GM12878 (cell line): ENCODE measurements around the gene NUDCD3. TPM values are rescaled to one million over a fixed set of nuclear protein-coding genes. Genes with fewer than 3 reads are reported as not detected.

ENCODE experiments used
- ATAC-seq: fragments of 200-7000 bp; cut with Tn5 transposase; 3 replicates; pipeline ENCODE4 v1.9.1; 2020; ENCODE audit warnings: mild to moderate bottlenecking, moderate library complexity
- BruUV-seq: library from RNA; stranded (reverse); fragments of 400-500 nt; replicated peaks from 2 replicates; lab custom pipeline; 2021; lab: Mats Ljungman, UMichigan
- CTCF ChIA-PET: fragments of 300-600 bp; sonication (Branson Sonifier 250); formaldehyde crosslinking; extraction: SDS; loops from one replicate; lab custom pipeline; 2021; ENCODE audit warnings: inconsistent platforms; lab: Yijun Ruan, JAX
- POLR2A ChIA-PET: fragments of 350-600 bp; formaldehyde crosslinking; extraction: SDS; loops from one replicate; lab custom pipeline; 2021; ENCODE audit warnings: inconsistent platforms; lab: Charles Lee
- RAD21 ChIA-PET: fragments of 300-600 bp; sonication (Branson Sonifier 250); formaldehyde crosslinking; loops from one replicate; lab custom pipeline; 2023; ENCODE audit warnings: antibody characterized with exemption; ENCODE audit not compliant: unreplicated experiment; lab: Charles Lee
- SMC1A ChIA-PET: fragments of 300-600 bp; sonication (Branson Sonifier 250); formaldehyde crosslinking; loops from one replicate; lab custom pipeline; 2023; ENCODE audit not compliant: unreplicated experiment, uncharacterized antibody; lab: Charles Lee
- DNase-seq: peaks from one replicate; pipeline ENCODE4 v3.0.0-alpha.2; 2011; ENCODE audit warnings: low read depth, low spot score
- FAIRE-seq: peaks from 3 replicates; lab custom pipeline; 2011; peaks lifted over from hg19 to GRCh38; lab: Jason Lieb, UNC
- H2AFZ ChIP-seq: 2 replicates; pipeline ENCODE4 v1.6.0; 2011; ENCODE audit warnings: low read depth, low read length, control low read depth; ENCODE audit not compliant: control insufficient read depth
- H3K27ac ChIP-seq: 2 replicates; pipeline ENCODE4 v1.5.1; 2011; ENCODE audit warnings: control low read depth; ENCODE audit not compliant: control insufficient read depth, insufficient read depth
- H3K27me3 ChIP-seq, 2 experiments: replicated peaks in 1 of 2; 2 replicates each; pipeline versions ENCODE4 v1.6.0 to v1.6.1; 2011; ENCODE audit warnings: low read length in 1 of 2; ENCODE audit not compliant: control insufficient read depth in 2 of 2, insufficient read depth in 2 of 2
- H3K36me3 ChIP-seq, 2 experiments: 2 replicates each; pipeline ENCODE4 v1.5.1; 2011; ENCODE audit warnings: low read length in 1 of 2; ENCODE audit not compliant: control insufficient read depth in 2 of 2, insufficient read depth in 2 of 2
- H3K4me1 ChIP-seq: 2 replicates; pipeline ENCODE4 v1.6.1; 2011; ENCODE audit warnings: mild to moderate bottlenecking, low read length, moderate library complexity, mixed read lengths; ENCODE audit not compliant: control insufficient read depth, insufficient read depth
- H3K4me2 ChIP-seq: 2 replicates; pipeline ENCODE4 v1.6.0; 2011; ENCODE audit warnings: control low read depth; ENCODE audit not compliant: control insufficient read depth, insufficient read depth
- H3K4me3 ChIP-seq: fragments of 200-600 bp; sonication (generic); 2 replicates; pipeline ENCODE4 v1.5.1; 2016
- H3K79me2 ChIP-seq: 2 replicates; pipeline ENCODE4 v1.6.0; 2011; ENCODE audit warnings: low read length; ENCODE audit not compliant: control insufficient read depth, insufficient read depth
- H3K9ac ChIP-seq: 2 replicates; pipeline ENCODE4 v1.8.0; 2011; ENCODE audit warnings: low read length, control low read depth, mixed read lengths; ENCODE audit not compliant: control insufficient read depth, insufficient read depth
- H3K9me3 ChIP-seq: replicated peaks from 3 replicates; pipeline ENCODE4 v1.5.1; 2011; ENCODE audit warnings: mild to moderate bottlenecking, low read length; ENCODE audit not compliant: control insufficient read depth, insufficient read depth
- H4K20me1 ChIP-seq: 2 replicates; pipeline ENCODE4 v1.6.0; 2011; ENCODE audit not compliant: control insufficient read depth, insufficient read depth
- ATF3 ChIP-seq: IDR thresholded peaks from 2 replicates; pipeline ENCODE4 v1.6.1; 2011; ENCODE audit warnings: low read depth, mild to moderate bottlenecking, low read length, moderate library complexity, borderline replicate concordance; ENCODE audit errors: extremely low read depth
- JUND ChIP-seq: IDR thresholded peaks from 2 replicates; pipeline ENCODE4 v1.6.1; 2012; ENCODE audit warnings: low read depth, mild to moderate bottlenecking, low read length, improper control_type of control experiment, moderate library complexity
- MYB ChIP-seq: fragments of 150-350 bp; IDR thresholded peaks from 2 replicates; pipeline ENCODE4 v1.6.1; 2014; ENCODE audit warnings: mild to moderate bottlenecking, low read depth, low read length, borderline replicate concordance
- POLR2A ChIP-seq: IDR thresholded peaks from 2 replicates; pipeline ENCODE4 v1.6.1; 2011; ENCODE audit warnings: low read depth, mild to moderate bottlenecking, low read length
- POLR2AphosphoS2 ChIP-seq: IDR thresholded peaks from 2 replicates; pipeline ENCODE4 v1.6.1; 2011; ENCODE audit warnings: low read depth, mild to moderate bottlenecking, low read length, improper control_type of control experiment, moderate library complexity
- SRF ChIP-seq, 2 experiments: IDR thresholded peaks; 2 replicates each; pipeline ENCODE4 v1.6.1; 2011; ENCODE audit warnings: low read depth in 2 of 2, low read length in 2 of 2, mild to moderate bottlenecking in 1 of 2, moderate library complexity in 1 of 2
- SUZ12 ChIP-seq: fragments of 200-600 bp; sonication (generic); IDR thresholded peaks from one replicate; pipeline ENCODE4 v1.6.1; 2018; ENCODE audit warnings: antibody characterized with exemption, mild to moderate bottlenecking; ENCODE audit not compliant: unreplicated experiment
- TAF1 ChIP-seq: IDR thresholded peaks from 2 replicates; pipeline ENCODE4 v1.6.1; 2011; ENCODE audit warnings: mild to moderate bottlenecking, low read depth, low read length, borderline replicate concordance
- TCF7 ChIP-seq: IDR thresholded peaks from 2 replicates; pipeline ENCODE4 v1.6.1; 2014; ENCODE audit warnings: antibody characterized with exemption, borderline replicate concordance
- ZNF384 ChIP-seq: IDR thresholded peaks from 2 replicates; pipeline ENCODE4 v1.6.1; 2012; ENCODE audit warnings: low read depth, mild to moderate bottlenecking, low read length, improper control_type of control experiment, borderline replicate concordance
- WGBS: methylation state at CpG from one replicate; pipeline ENCODE4 v1.1.6; 2016; ENCODE audit warnings: low lambda C conversion rate; ENCODE audit not compliant: insufficient replicate concordance, insufficient coverage; ENCODE audit errors: missing lambda C conversion rate; 5-methylcytosine and 5-hydroxymethylcytosine counted together
- in situ Hi-C: fragments of 300-500 bp; cut with MboI; formaldehyde crosslinking; loops from 9 replicates; pipeline ENCODE4 v1.14.3; 2018; ENCODE audit warnings: mixed read lengths
- intact Hi-C: fragments of 100-400 bp; cut with micrococcal nuclease; formaldehyde crosslinking; loops from one replicate; pipeline ENCODE4 v1.14.2; 2022; ENCODE audit not compliant: unreplicated experiment
- polyA plus RNA-seq, 11 experiments: library from polyadenylated mRNA; depleted of rRNA in 4 of 11; unstranded in 6 of 11; stranded (reverse) in 5 of 11; fragments of >200 nt; fragmentation: Nextera tagmentation in 4 of 11; fragmentation: Illumina TruSeq in 1 of 11; extraction: Ambion mirVana in 4 of 11; extraction: Trizol in 1 of 11; gene quantifications; 1 replicate in 1 of 11; 2 replicates in 10 of 11; pipeline versions ENCODE4 v1.2.1 to v1.2.3, GENCODE V29; 2011 to 2016; ENCODE audit warnings: inconsistent platforms in 2 of 11, missing spikeins in 2 of 11, low read depth in 1 of 11
- total RNA-seq, 4 experiments: library from RNA; depleted of rRNA in 3 of 4; stranded (reverse); fragments of >200 nt in 3 of 4; fragmentation: Illumina TruSeq in 1 of 4; extraction: Trizol in 1 of 4; gene quantifications; 2 replicates each; pipeline versions ENCODE4 v1.2.1 to v1.2.3, GENCODE V29; 2013 to 2021
- TF ChIP-seq, protein P1 (sequence below): fragments of 450-650 bp; formaldehyde crosslinking; IDR thresholded peaks from 2 replicates; pipeline ENCODE4 v1.4.0; 2022; ENCODE audit warnings: mild to moderate bottlenecking, moderate library complexity

NUDCD3 gene
- total and polyA plus RNA-seq, 10 of the 15 experiments (the other 5 are each of a cell fraction or from before 2014, with no cell fraction given): 25.0 to 89.8 (median 46.4) TPM

DNA sequence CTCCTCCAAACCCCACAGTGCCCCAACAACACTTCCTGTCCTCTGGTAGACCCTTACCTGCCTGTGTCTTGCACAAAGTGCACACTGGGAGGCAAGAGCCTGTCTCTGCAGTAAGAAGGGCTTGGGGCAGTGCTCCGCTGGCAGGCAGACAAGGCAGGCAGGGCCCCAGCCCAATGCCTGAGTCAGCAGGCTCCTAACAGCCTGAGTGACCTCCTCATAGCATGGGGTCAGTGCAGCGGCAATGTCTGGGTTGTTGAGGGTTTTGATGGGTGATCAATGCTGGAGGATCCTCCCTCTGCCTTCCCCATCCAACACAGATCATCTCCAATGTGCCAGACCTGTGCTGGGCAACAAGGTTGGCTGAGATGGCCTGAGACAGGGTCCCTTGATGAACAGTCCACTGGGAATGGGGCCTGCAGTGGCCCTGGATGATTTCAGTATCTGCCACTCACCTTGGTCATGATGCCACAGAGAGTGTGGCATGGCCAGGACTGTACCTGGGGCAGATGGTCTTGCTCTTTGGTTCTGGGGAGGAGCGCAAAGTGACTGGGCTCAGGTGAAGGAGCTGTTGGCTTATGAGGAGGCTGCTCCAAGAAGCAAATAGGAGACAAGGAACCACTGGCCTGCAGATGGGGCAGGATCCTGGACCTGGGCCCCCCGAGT is 109.5 kb downstream of the NUDCD3 start:
- SMC1A ChIA-PET: no interaction called here

GRCh38 chr7:44380189-44380830 is 110.1 kb downstream of the NUDCD3 start:
- RAD21 ChIA-PET: no interaction called here
- H3K9ac ChIP-seq: no peak overlapping the region
- no peaks in the 10 kb centered on the region for H4K20me1 ChIP-seq
- CTCF ChIA-PET: interaction anchor here (0.7 to 0.9 kb wide), 2 partner anchors 36 to 512 kb away, joined by 3 read pairs; no protein-coding TSS in a partner anchor
- TF ChIP-seq POLR2A: peak; percentile 24; the same call in 1 of the 2 replicates
- TF ChIP-seq, protein P1, sequence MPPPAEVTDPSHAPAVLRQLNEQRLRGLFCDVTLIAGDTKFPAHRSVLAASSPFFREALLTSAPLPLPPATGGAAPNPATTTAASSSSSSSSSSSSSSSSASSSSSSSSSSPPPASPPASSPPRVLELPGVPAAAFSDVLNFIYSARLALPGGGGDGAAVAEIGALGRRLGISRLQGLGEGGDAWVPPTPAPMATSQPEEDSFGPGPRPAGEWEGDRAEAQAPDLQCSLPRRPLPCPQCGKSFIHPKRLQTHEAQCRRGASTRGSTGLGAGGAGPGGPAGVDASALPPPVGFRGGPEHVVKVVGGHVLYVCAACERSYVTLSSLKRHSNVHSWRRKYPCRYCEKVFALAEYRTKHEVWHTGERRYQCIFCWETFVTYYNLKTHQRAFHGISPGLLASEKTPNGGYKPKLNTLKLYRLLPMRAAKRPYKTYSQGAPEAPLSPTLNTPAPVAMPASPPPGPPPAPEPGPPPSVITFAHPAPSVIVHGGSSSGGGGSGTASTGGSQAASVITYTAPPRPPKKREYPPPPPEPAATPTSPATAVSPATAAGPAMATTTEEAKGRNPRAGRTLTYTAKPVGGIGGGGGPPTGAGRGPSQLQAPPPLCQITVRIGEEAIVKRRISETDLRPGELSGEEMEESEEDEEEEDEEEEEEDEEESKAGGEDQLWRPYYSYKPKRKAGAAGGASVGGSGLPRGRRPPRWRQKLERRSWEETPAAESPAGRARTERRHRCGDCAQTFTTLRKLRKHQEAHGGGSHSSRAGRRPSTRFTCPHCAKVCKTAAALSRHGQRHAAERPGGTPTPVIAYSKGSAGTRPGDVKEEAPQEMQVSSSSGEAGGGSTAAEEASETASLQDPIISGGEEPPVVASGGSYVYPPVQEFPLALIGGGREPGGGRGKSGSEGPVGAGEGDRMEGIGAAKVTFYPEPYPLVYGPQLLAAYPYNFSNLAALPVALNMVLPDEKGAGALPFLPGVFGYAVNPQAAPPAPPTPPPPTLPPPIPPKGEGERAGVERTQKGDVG (CRISPR knock-in tag): no peak
- TF ChIP-seq POLR2AphosphoS2: peak; percentile 42; the same call in 1 of the 2 replicates
- DNase-seq: no peak
- no peak overlapping the region for H3K27ac ChIP-seq
- in situ Hi-C loops (no loop called here), intact Hi-C loops (no loop called here)
- 94% methylated on average over 2 of the region's 2 CpGs for WGBS
- H3K9me3 ChIP-seq: no peaks in the 10 kb centered on the region
- ATAC-seq: no peak
- BruUV-seq: no TSS peak
- H3K4me3 ChIP-seq: no peak overlapping the region
- peaks cover 14% of the 10 kb centered on the region for H3K4me1 ChIP-seq
- H3K79me2 ChIP-seq: no peaks in the 10 kb centered on the region
- POLR2A ChIA-PET: no interaction called here
- no peak overlapping the region for H2AFZ ChIP-seq
- peaks cover under 1 to 2% of the 10 kb centered on the region in 2 experiments; a peak in 3 of 4 replicates for H3K36me3 ChIP-seq
- H3K27me3 ChIP-seq: no peaks in the 10 kb centered on the region
- SMC1A ChIA-PET: no interaction called here
- no peak overlapping the region for H3K4me2 ChIP-seq
- no peak for FAIRE-seq

More for the DNA sequence above, 109.5 kb downstream of the NUDCD3 start:
- Histone ChIP-seq H3K4me1 (peaks cover 14% of the 10 kb centered on the region), H3K4me2 (no peak overlapping the region), H3K27me3 (no peaks in the 10 kb centered on the region), H3K27ac (no peak overlapping the region), H3K9me3 (no peaks in the 10 kb centered on the region), H2AFZ (no peak overlapping the region), H3K9ac (no peak overlapping the region), H3K4me3 (no peak overlapping the region), H3K36me3 (peaks cover 2 to 7% of the 10 kb centered on the region in 2 experiments; a peak in 3 of 4 replicates), H3K79me2 (no peaks in the 10 kb centered on the region), H4K20me1 (no peaks in the 10 kb centered on the region)
- in situ Hi-C loops (no loop called here), intact Hi-C loops (no loop called here)
- DNase-seq: no peak
- ATAC-seq: no peak
- BruUV-seq: no TSS peak
- ChIA-PET POLR2A (no interaction called here), CTCF (interaction anchor here (0.7 kb wide), 1 partner anchor 511 kb away, joined by 3 read pairs; no protein-coding TSS in a partner anchor), RAD21 (no interaction called here)
- no peak for FAIRE-seq
- WGBS: 95% methylated on average over 4 of the region's 4 CpGs
- no peak for TF ChIP-seq TCF7
- no peak for TF ChIP-seq SRF (IDR thresholded peaks at IDR 0.05; ENCODE audit: low read depth in 2 of 2, low read length in 2 of 2)
- TF ChIP-seq JUND: no peak
- TF ChIP-seq MYB: no peak
- no peak for TF ChIP-seq SUZ12
- no peak for TF ChIP-seq TAF1
- TF ChIP-seq ZNF384: no peak
- TF ChIP-seq ATF3: no peak
